Measurements from ENCODE around the gene AUNIP. TPM values are rescaled to one million over a fixed set of nuclear protein-coding genes. Genes with fewer than 3 reads are reported as not detected.

Gene AUNIP
- total RNA-seq, 1 experiment from 2014 or later = 22.2 TPM

DNA sequence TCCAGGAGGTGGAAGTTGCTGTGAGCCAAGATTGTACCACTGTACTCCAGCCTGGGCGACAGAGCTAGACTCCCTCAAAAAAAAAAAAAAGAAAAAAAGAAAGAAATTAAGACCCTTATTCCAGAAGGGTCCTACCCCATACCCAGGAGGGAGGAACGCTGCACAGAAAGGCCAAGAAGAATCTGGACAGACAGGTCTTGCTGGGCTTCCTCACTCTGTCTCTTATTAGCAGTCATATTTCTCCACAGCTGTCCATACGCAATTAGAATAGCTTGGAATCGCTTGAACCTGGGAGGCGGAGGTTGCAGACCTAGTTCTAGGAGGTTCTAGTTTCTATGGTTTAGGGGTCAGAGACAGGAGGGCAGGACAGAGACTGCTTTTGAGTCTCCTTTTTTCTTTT is 19.4 kb upstream of the AUNIP start:
- Histone ChIP-seq H3K27me3 (ENCODE audit: insufficient read depth, low read length) (no peaks in the 10 kb centered on the region; the same call in 1 of the 2 replicates), H4K91ac (ENCODE audit: insufficient read length, low read depth, low read length) (no peak overlapping the region), H3K4ac (ENCODE audit: low read depth, low read length) (no peak overlapping the region), H3T11ph (ENCODE audit: low read length) (no peak overlapping the region), H3K4me1 (ENCODE audit: insufficient read depth, low read length) (no peaks in the 10 kb centered on the region; the same call in 1 of the 2 replicates), H3K23me2 (ENCODE audit: insufficient read length, low read depth, low read length, poor library complexity, severe bottlenecking) (peaks cover 7% of the 10 kb centered on the region), H4K5ac (ENCODE audit: insufficient read length, low read depth, low read length) (no peak overlapping the region), H2AFZ (ENCODE audit: low read length) (no peak overlapping the region), H4K20me1 (ENCODE audit: control insufficient read depth, insufficient read depth, insufficient read length) (no peaks in the 10 kb centered on the region), H2BK20ac (ENCODE audit: low read depth, low read length, poor library complexity, severe bottlenecking) (no peak overlapping the region), H3K23ac (ENCODE audit: insufficient read length, low read depth, low read length) (no peak overlapping the region), H2AK5ac (ENCODE audit: insufficient read length, low read length) (no peak overlapping the region), H3K9me3 (ENCODE audit: control insufficient read depth, low read depth, low read length) (no peaks in the 10 kb centered on the region), H2BK120ac (ENCODE audit: low read depth, low read length, poor library complexity, severe bottlenecking) (no peak overlapping the region), H3K79me2 (ENCODE audit: insufficient read depth, low read length) (no peaks in the 10 kb centered on the region), H3K14ac (ENCODE audit: insufficient read depth, low read length) (no peak overlapping the region), H2BK12ac (ENCODE audit: insufficient read length, low read depth, low read length) (no peak overlapping the region), H3K56ac (ENCODE audit: insufficient read length, low read depth, low read length) (no peak overlapping the region), H3K27ac (ENCODE audit: insufficient read length, low read depth, low read length) (no peak overlapping the region), H2BK15ac (ENCODE audit: low read depth, low read length) (no peak overlapping the region), H3K79me1 (ENCODE audit: insufficient read depth, low read depth, low read length, poor library complexity, severe bottlenecking) (no peaks in the 10 kb centered on the region), H2BK5ac (ENCODE audit: insufficient read length, low read length) (no peak overlapping the region), H3K4me2 (ENCODE audit: insufficient read depth, insufficient read length, low read length) (no peak overlapping the region), H4K8ac (replicated peaks; ENCODE audit: insufficient read length, low read depth, low read length) (no peak overlapping the region), H3K18ac (ENCODE audit: insufficient read length, low read depth, low read length) (no peak overlapping the region), H3K9ac (ENCODE audit: extremely low read depth, insufficient read length, low read length) (no peak overlapping the region)
- Mint-ChIP-seq H3K36me3 (ENCODE audit: insufficient read depth in 1 of 3, low read depth in 3 of 3) (no peaks in the 10 kb centered on the region; a peak in 2 of 7 replicates), H3K4me1 (peaks cover 13% of the 10 kb centered on the region in 2 experiments), H3K4me3 (no peak overlapping the region), H3K27ac (no peak overlapping the region), H3K27me3 (ENCODE audit: low read depth) (peaks cover 37% of the 10 kb centered on the region), H3K9me3 (no peaks in the 10 kb centered on the region)
- TF ChIP-seq, protein P1, sequence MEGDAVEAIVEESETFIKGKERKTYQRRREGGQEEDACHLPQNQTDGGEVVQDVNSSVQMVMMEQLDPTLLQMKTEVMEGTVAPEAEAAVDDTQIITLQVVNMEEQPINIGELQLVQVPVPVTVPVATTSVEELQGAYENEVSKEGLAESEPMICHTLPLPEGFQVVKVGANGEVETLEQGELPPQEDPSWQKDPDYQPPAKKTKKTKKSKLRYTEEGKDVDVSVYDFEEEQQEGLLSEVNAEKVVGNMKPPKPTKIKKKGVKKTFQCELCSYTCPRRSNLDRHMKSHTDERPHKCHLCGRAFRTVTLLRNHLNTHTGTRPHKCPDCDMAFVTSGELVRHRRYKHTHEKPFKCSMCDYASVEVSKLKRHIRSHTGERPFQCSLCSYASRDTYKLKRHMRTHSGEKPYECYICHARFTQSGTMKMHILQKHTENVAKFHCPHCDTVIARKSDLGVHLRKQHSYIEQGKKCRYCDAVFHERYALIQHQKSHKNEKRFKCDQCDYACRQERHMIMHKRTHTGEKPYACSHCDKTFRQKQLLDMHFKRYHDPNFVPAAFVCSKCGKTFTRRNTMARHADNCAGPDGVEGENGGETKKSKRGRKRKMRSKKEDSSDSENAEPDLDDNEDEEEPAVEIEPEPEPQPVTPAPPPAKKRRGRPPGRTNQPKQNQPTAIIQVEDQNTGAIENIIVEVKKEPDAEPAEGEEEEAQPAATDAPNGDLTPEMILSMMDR (conservative IDR thresholded peaks at IDR 0.05) = no peak
- no peak for DNase-seq
- no CpG with 5 or more reads among the region's 5 CpGs for WGBS (ENCODE audit: extremely low coverage, insufficient read length, low lambda C conversion rate)

Data from H9 (cell line).